ENCODE data around the gene PHRF1. TPM values are rescaled to one million over a fixed set of nuclear protein-coding genes. Genes with fewer than 3 reads are reported as not detected.

PHRF1 gene
- total and polyA plus RNA-seq, 2 of the 4 experiments (the other 2 are of a cell fraction) = 10.9 to 17.5 TPM

GRCh38 chr11:637593-638521 is 61.6 kb downstream of the PHRF1 start:
- peak overlapping the region; percentile 23; the same call in 1 of the 2 replicates for H3K4me3 ChIP-seq (ENCODE audit: insufficient read depth, low read depth, low read length)

More at GRCh38 chr11:637593-638521, 61.6 kb downstream of the PHRF1 start:
- intact Hi-C loops (cut with micrococcal nuclease) = no loop called here
- ATAC-seq (ENCODE audit: low read depth) (no peak), DNase-seq (no peak)
- WGBS, 2 experiments (ENCODE audit: extremely low coverage in 2 of 2, insufficient read length in 1 of 2) = 21% methylated on average over 13 of the region's 55 CpGs; no CpG with 5 or more reads in 1 of the 2 experiments
- H3K4me2 ChIP-seq (ENCODE audit: low read depth, low read length) = peak overlapping the region; percentile 59; the same call in 1 of the 2 replicates
- H3K56ac ChIP-seq (ENCODE audit: extremely low read depth, insufficient read depth, low read length) = no peak overlapping the region
- peak overlapping the region; percentile 42 for H2AK9ac ChIP-seq (replicated peaks; ENCODE audit: low read depth, low read length, poor library complexity)
- TF ChIP-seq CTCF (conservative IDR thresholded peaks at IDR 0.05; ENCODE audit: low read depth, low read length) = no peak
- TF ChIP-seq NFE2L2 (IDR thresholded peaks at IDR 0.05; ENCODE audit: low read depth, low read length) = no peak
- no peak for TF ChIP-seq CEBPB (IDR thresholded peaks at IDR 0.05; ENCODE audit: low read depth, low read length)
- no peak for TF ChIP-seq FOS (IDR thresholded peaks at IDR 0.05; ENCODE audit: low read depth, low read length)
- no peak for TF ChIP-seq RFX5 (IDR thresholded peaks at IDR 0.05; ENCODE audit: low read depth, low read length)
- no peak for TF ChIP-seq MAFK (IDR thresholded peaks at IDR 0.05; ENCODE audit: low read depth, low read length)
- H3K27me3 ChIP-seq (ENCODE audit: control insufficient read depth, insufficient read depth, low read length) = peaks cover 16% of the 10 kb centered on the region; the same call in 1 of the 2 replicates
- no peak overlapping the region for H3K14ac ChIP-seq (replicated peaks; ENCODE audit: low read depth, low read length)
- peak overlapping the region; percentile 67 for H2AFZ ChIP-seq (replicated peaks; ENCODE audit: low read length, poor library complexity)
- H3K9me1 ChIP-seq (ENCODE audit: insufficient read depth, low read length) = no peaks in the 10 kb centered on the region
- peaks cover 44% of the 10 kb centered on the region for H4K20me1 ChIP-seq (ENCODE audit: insufficient read depth, low read length)
- H3K23ac ChIP-seq (ENCODE audit: low read depth, low read length) = no peak overlapping the region
- in situ Hi-C loops (cut with MboI; ENCODE audit: low sequenced_read_pairs) = no loop called here
- H3K9ac ChIP-seq (ENCODE audit: low read depth, low read length) = no peak overlapping the region
- peaks cover 10% of the 10 kb centered on the region; the same call in 1 of the 2 replicates for H3K4me1 ChIP-seq (ENCODE audit: control insufficient read depth, insufficient read depth, low read length)
- no peak overlapping the region for H2BK15ac ChIP-seq (ENCODE audit: low read depth, low read length)
- no peaks in the 10 kb centered on the region for H3K9me3 ChIP-seq (ENCODE audit: control insufficient read depth, insufficient read depth, low read length)
- H3K36me3 ChIP-seq (ENCODE audit: control insufficient read depth, insufficient read depth, low read length) = peaks cover 10% of the 10 kb centered on the region; the same call in 1 of the 2 replicates
- dilution Hi-C loops (cut with HindIII; ENCODE audit: low sequenced_read_pairs, unreplicated experiment) = no loop called here
- ChIA-PET POLR2A (ENCODE audit: unreplicated experiment) (interaction anchor here (0.6 kb wide), 1 partner anchor 32 kb away, joined by 9 read pairs; no protein-coding TSS in a partner anchor), CTCF (no interaction called here)
- no peak overlapping the region for H3K4ac ChIP-seq (ENCODE audit: low read depth, low read length)
- H4K5ac ChIP-seq (ENCODE audit: low read depth, low read length) = no peak overlapping the region
- no peak overlapping the region for H4K91ac ChIP-seq (ENCODE audit: insufficient read depth, low read depth, low read length)
- H4K8ac ChIP-seq (ENCODE audit: low read depth in 2 of 2, low read length in 2 of 2) = no peak overlapping the region
- BruUV-seq (replicated peaks) = no TSS peak
- no peak overlapping the region for H3K18ac ChIP-seq (ENCODE audit: low read depth, low read length)
- H3K79me1 ChIP-seq (ENCODE audit: low read depth in 1 of 2, low read length in 2 of 2) = no peaks in the 10 kb centered on the region
- H2BK5ac ChIP-seq (ENCODE audit: low read depth, low read length, poor library complexity, severe bottlenecking) = no peak overlapping the region
- H2BK20ac ChIP-seq (ENCODE audit: low read depth, low read length) = no peak overlapping the region
- H2AK5ac ChIP-seq (ENCODE audit: low read depth, low read length) = no peak overlapping the region
- H2BK120ac ChIP-seq (ENCODE audit: low read depth, low read length) = no peak overlapping the region
- H3K27ac ChIP-seq (ENCODE audit: insufficient read depth, low read length) = no peak overlapping the region

Data from IMR-90 (cell line).